GM23338 (cell line): ENCODE results near the gene DTNB. TPM values are rescaled to one million over a fixed set of nuclear protein-coding genes. Genes with fewer than 3 reads are reported as not detected.

Experiments
- ATAC-seq: fragments of 200-7000 bp; cut with Tn5 transposase; 3 replicates; pipeline ENCODE4 v1.9.1; 2020
- DNase-seq: peaks from one replicate; pipeline ENCODE4 v3.0.0-alpha.2; 2015; ENCODE audit warnings: low spot score
- H2AFZ ChIP-seq: fragments of 200-600 bp; sonication (generic); 2 replicates; pipeline ENCODE4 v1.8.0; 2016; ENCODE audit warnings: antibody characterized with exemption, mild to moderate bottlenecking, moderate library complexity
- H3F3A ChIP-seq: fragments of 200-600 bp; sonication (generic); replicated peaks from 2 replicates; pipeline ENCODE4 v1.8.0; 2017; ENCODE audit warnings: antibody characterized with exemption, mixed run types, low read depth
- H3K27ac ChIP-seq: fragments of 200-600 bp; sonication (generic); 2 replicates; pipeline ENCODE4 v1.6.1; 2016; ENCODE audit warnings: low read depth
- H3K27me3 ChIP-seq: fragments of 200-600 bp; sonication (generic); 2 replicates; pipeline ENCODE4 v1.8.0; 2016; ENCODE audit warnings: mild to moderate bottlenecking, mixed run types, moderate library complexity; ENCODE audit not compliant: insufficient read depth
- H3K36me3 ChIP-seq: fragments of 200-600 bp; sonication (generic); 2 replicates; pipeline ENCODE4 v1.8.0; 2016; ENCODE audit warnings: mild to moderate bottlenecking; ENCODE audit not compliant: insufficient read depth
- H3K4me1 ChIP-seq: fragments of 200-600 bp; sonication (generic); 2 replicates; pipeline ENCODE4 v1.8.0; 2016; ENCODE audit warnings: mild to moderate bottlenecking, moderate library complexity; ENCODE audit not compliant: insufficient read depth
- H3K4me2 ChIP-seq: fragments of 200-600 bp; sonication (generic); 2 replicates; pipeline ENCODE4 v1.7.1; 2017; ENCODE audit warnings: mixed run types
- H3K4me3 ChIP-seq: fragments of 200-600 bp; sonication (generic); 2 replicates; pipeline ENCODE4 v1.6.1; 2016; ENCODE audit warnings: mixed run types
- H3K79me2 ChIP-seq: fragments of 200-600 bp; sonication (generic); replicated peaks from 2 replicates; pipeline ENCODE4 v1.8.0; 2017; ENCODE audit warnings: mild to moderate bottlenecking; ENCODE audit not compliant: insufficient read depth
- H3K9me2 ChIP-seq: fragments of 200-600 bp; sonication (generic); 2 replicates; pipeline ENCODE4 v1.8.0; 2017; ENCODE audit not compliant: insufficient read depth
- H4K20me1 ChIP-seq: fragments of 200-600 bp; sonication (generic); replicated peaks from 2 replicates; pipeline ENCODE4 v1.8.0; 2017; ENCODE audit warnings: mild to moderate bottlenecking; ENCODE audit not compliant: insufficient read depth
- H3K27ac Mint-ChIP-seq: 2 replicates; pipeline ENCODE4 v1.8.0; 2020; ENCODE audit warnings: inconsistent platforms, mild to moderate bottlenecking, moderate library complexity, mixed read lengths
- H3K27me3 Mint-ChIP-seq: 3 replicates; pipeline ENCODE4 v1.8.0; 2022; ENCODE audit warnings: low read depth, mild to moderate bottlenecking, moderate library complexity, mixed read lengths, inconsistent platforms; ENCODE audit not compliant: insufficient read depth, poor library complexity
- H3K36me3 Mint-ChIP-seq: 3 replicates; pipeline ENCODE4 v1.8.0; 2021; ENCODE audit warnings: low read depth, mild to moderate bottlenecking, inconsistent platforms, moderate library complexity, mixed read lengths
- H3K4me1 Mint-ChIP-seq: 3 replicates; pipeline ENCODE4 v1.8.0; 2020; ENCODE audit warnings: mild to moderate bottlenecking, inconsistent platforms, mixed read lengths
- H3K4me3 Mint-ChIP-seq: 3 replicates; pipeline ENCODE4 v1.8.0; 2021; ENCODE audit warnings: moderate library complexity, mild to moderate bottlenecking, inconsistent platforms, mixed read lengths
- H3K9me3 Mint-ChIP-seq: 3 replicates; pipeline ENCODE4 v1.8.0; 2020; ENCODE audit warnings: moderate library complexity, mild to moderate bottlenecking, inconsistent platforms, mixed read lengths
- CREB1 ChIP-seq: fragments of 250-450 bp; sonication (Bioruptor Pico); IDR thresholded peaks from 2 replicates; pipeline ENCODE4 v1.5.0; 2020; ENCODE audit warnings: low read depth, mild to moderate bottlenecking, moderate library complexity
- EZH2 ChIP-seq: fragments of 200-600 bp; sonication (generic); IDR thresholded peaks from one replicate; pipeline ENCODE4 v1.8.0; 2017; ENCODE audit warnings: antibody characterized with exemption, mild to moderate bottlenecking, low read depth; ENCODE audit not compliant: unreplicated experiment
- EZH2phosphoT487 ChIP-seq: fragments of 200-600 bp; sonication (generic); IDR thresholded peaks from one replicate; pipeline ENCODE4 v1.8.1; 2018; ENCODE audit warnings: antibody characterized with exemption; ENCODE audit not compliant: unreplicated experiment
- polyA plus RNA-seq: library from polyadenylated mRNA; unstranded; fragments of >200 nt; fragmentation: Nextera tagmentation; extraction: Ambion mirVana; gene quantifications from 2 replicates; pipeline ENCODE4 v1.2.1, GENCODE V29; 2016
- total RNA-seq: library from RNA; depleted of rRNA; stranded (reverse); fragments of >200 nt; shearing (Covaris generic); gene quantifications from 2 replicates; pipeline ENCODE4 v1.2.3, GENCODE V29; 2014
- TF ChIP-seq, protein P1 (sequence below): fragments of 250-450 bp; sonication (Bioruptor Pico); IDR thresholded peaks from 2 replicates; pipeline ENCODE4 v1.5.0; 2020; ENCODE audit warnings: mild to moderate bottlenecking, moderate library complexity
- TF ChIP-seq, protein P2 (sequence below), 2 experiments: fragments of 200-600 bp in 1 of 2; sonication (generic) in 1 of 2; conservative IDR thresholded peaks; 2 replicates each; pipeline versions ENCODE4 v1.5.1 to v1.6.1; 2016 to 2017; ENCODE audit warnings: antibody characterized with exemption in 2 of 2, low read depth in 2 of 2, mild to moderate bottlenecking in 2 of 2, moderate library complexity in 1 of 2

DTNB gene
- total and polyA plus RNA-seq, 2 experiments from 2014 or later: 22.1 to 29.4 TPM

DNA sequence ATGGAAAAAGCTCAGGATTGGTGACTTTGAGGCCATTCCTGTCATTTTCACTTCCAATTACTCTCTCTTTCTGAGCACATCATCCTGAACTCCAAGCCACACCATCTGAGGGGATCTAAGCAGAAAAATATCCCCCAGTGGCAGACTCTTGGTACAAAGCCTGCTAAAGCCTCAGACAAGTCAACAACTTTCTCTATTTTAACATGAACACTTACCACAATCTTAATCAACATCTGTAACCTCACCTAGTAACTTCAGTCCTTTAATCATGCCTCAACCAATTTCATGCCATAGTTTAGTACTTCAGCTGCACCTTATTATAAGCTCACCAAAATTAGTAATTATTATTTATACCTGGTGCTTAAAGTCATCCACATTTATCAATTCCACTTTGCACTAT lies 128.9 kb downstream of the DTNB start (continued):
- TF ChIP-seq, protein P1, sequence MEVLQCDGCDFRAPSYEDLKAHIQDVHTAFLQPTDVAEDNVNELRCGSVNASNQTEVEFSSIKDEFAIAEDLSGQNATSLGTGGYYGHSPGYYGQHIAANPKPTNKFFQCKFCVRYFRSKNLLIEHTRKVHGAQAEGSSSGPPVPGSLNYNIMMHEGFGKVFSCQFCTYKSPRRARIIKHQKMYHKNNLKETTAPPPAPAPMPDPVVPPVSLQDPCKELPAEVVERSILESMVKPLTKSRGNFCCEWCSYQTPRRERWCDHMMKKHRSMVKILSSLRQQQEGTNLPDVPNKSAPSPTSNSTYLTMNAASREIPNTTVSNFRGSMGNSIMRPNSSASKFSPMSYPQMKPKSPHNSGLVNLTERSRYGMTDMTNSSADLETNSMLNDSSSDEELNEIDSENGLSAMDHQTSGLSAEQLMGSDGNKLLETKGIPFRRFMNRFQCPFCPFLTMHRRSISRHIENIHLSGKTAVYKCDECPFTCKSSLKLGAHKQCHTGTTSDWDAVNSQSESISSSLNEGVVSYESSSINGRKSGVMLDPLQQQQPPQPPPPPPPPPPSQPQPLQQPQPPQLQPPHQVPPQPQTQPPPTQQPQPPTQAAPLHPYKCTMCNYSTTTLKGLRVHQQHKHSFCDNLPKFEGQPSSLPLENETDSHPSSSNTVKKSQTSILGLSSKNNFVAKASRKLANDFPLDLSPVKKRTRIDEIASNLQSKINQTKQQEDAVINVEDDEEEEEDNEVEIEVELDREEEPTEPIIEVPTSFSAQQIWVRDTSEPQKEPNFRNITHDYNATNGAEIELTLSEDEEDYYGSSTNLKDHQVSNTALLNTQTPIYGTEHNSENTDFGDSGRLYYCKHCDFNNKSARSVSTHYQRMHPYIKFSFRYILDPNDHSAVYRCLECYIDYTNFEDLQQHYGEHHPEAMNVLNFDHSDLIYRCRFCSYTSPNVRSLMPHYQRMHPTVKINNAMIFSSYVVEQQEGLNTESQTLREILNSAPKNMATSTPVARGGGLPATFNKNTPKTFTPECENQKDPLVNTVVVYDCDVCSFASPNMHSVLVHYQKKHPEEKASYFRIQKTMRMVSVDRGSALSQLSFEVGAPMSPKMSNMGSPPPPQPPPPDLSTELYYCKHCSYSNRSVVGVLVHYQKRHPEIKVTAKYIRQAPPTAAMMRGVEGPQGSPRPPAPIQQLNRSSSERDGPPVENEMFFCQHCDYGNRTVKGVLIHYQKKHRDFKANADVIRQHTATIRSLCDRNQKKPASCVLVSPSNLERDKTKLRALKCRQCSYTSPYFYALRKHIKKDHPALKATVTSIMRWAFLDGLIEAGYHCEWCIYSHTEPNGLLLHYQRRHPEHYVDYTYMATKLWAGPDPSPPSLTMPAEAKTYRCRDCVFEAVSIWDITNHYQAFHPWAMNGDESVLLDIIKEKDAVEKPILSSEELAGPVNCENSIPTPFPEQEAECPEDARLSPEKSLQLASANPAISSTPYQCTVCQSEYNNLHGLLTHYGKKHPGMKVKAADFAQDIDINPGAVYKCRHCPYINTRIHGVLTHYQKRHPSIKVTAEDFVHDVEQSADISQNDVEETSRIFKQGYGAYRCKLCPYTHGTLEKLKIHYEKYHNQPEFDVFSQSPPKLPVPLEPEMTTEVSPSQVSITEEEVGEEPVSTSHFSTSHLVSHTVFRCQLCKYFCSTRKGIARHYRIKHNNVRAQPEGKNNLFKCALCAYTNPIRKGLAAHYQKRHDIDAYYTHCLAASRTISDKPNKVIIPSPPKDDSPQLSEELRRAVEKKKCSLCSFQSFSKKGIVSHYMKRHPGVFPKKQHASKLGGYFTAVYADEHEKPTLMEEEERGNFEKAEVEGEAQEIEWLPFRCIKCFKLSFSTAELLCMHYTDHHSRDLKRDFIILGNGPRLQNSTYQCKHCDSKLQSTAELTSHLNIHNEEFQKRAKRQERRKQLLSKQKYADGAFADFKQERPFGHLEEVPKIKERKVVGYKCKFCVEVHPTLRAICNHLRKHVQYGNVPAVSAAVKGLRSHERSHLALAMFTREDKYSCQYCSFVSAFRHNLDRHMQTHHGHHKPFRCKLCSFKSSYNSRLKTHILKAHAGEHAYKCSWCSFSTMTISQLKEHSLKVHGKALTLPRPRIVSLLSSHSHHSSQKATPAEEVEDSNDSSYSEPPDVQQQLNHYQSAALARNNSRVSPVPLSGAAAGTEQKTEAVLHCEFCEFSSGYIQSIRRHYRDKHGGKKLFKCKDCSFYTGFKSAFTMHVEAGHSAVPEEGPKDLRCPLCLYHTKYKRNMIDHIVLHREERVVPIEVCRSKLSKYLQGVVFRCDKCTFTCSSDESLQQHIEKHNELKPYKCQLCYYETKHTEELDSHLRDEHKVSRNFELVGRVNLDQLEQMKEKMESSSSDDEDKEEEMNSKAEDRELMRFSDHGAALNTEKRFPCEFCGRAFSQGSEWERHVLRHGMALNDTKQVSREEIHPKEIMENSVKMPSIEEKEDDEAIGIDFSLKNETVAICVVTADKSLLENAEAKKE (CRISPR knock-in tag): no peak
- no peak for TF ChIP-seq EZH2phosphoT487
- TF ChIP-seq, protein P2, sequence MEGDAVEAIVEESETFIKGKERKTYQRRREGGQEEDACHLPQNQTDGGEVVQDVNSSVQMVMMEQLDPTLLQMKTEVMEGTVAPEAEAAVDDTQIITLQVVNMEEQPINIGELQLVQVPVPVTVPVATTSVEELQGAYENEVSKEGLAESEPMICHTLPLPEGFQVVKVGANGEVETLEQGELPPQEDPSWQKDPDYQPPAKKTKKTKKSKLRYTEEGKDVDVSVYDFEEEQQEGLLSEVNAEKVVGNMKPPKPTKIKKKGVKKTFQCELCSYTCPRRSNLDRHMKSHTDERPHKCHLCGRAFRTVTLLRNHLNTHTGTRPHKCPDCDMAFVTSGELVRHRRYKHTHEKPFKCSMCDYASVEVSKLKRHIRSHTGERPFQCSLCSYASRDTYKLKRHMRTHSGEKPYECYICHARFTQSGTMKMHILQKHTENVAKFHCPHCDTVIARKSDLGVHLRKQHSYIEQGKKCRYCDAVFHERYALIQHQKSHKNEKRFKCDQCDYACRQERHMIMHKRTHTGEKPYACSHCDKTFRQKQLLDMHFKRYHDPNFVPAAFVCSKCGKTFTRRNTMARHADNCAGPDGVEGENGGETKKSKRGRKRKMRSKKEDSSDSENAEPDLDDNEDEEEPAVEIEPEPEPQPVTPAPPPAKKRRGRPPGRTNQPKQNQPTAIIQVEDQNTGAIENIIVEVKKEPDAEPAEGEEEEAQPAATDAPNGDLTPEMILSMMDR (conservative IDR thresholded peaks at IDR 0.05; ENCODE audit: low read depth in 2 of 2): no peak
- TF ChIP-seq EZH2: no peak

DNA sequence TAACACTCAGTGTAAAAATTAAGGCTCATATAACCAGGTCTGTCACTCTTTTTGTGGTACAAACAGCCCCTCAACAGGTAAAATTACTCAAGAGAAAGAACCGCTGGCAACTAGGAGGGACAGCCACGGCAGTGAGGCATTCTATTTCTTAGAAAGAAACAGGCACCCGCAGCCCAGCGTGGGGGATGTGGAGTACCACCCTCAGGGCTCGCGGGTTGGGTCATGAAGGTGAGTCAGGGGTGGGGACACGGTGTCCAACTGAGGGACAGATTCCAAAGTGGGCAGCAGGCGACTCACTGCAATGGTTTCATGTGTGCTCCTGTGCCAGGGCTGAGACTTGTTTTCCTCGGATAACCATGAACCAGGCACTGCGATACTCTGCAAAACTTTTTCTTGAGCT lies 129.4 kb downstream of the DTNB start:
- DNase-seq: no peak
- Histone ChIP-seq H2AFZ (no peak overlapping the region), H3K27ac (no peak overlapping the region), H3K4me2 (no peak overlapping the region), H3K9me2 (no peaks in the 10 kb centered on the region), H3K4me1 (no peaks in the 10 kb centered on the region), H3F3A (no peaks in the 10 kb centered on the region), H3K4me3 (no peak overlapping the region), H3K79me2 (no peaks in the 10 kb centered on the region), H4K20me1 (no peaks in the 10 kb centered on the region), H3K27me3 (no peaks in the 10 kb centered on the region), H3K36me3 (no peaks in the 10 kb centered on the region)
- Mint-ChIP-seq H3K9me3 (no peaks in the 10 kb centered on the region), H3K27me3 (peaks cover 1% of the 10 kb centered on the region), H3K4me1 (peaks cover 2% of the 10 kb centered on the region; the same call in 1 of the 3 replicates), H3K27ac (no peak overlapping the region), H3K4me3 (no peak overlapping the region), H3K36me3 (no peaks in the 10 kb centered on the region)
- peak; percentile 44 for ATAC-seq
- TF ChIP-seq, protein P1 (CRISPR knock-in tag): no peak
- TF ChIP-seq CREB1: no peak
